HUES48 (cell line): ENCODE measurements around the gene SRD5A2.
A peak's percentile ranks its signal among the peaks of the same experiment; 100 is the strongest.
"Not testable (repeated sequence)": the region's sequence is repeated elsewhere in the genome, so short reads cannot be mapped to it uniquely, and the experiment has no call there.

Source experiments
- H3K27ac ChIP-seq: one replicate; pipeline ENCODE4 v1.7.0; 2013; ENCODE audit warnings: low read depth, low read length, inconsistent platforms
- H3K27me3 ChIP-seq: 2 replicates; pipeline ENCODE4 v1.6.1; 2013; ENCODE audit warnings: mild to moderate bottlenecking, low read length; ENCODE audit not compliant: control insufficient read depth, insufficient read depth
- H3K36me3 ChIP-seq: 2 replicates; pipeline ENCODE4 v1.6.1; 2013; ENCODE audit warnings: low read length; ENCODE audit not compliant: control insufficient read depth, insufficient read depth
- H3K4me1 ChIP-seq: 2 replicates; pipeline ENCODE4 v1.6.1; 2013; ENCODE audit warnings: mild to moderate bottlenecking, low read length; ENCODE audit not compliant: control insufficient read depth, insufficient read depth
- H3K4me3 ChIP-seq: 2 replicates; pipeline ENCODE4 v1.5.1; 2013; ENCODE audit warnings: mild to moderate bottlenecking, low read depth, low read length
- H3K9ac ChIP-seq: 2 replicates; pipeline ENCODE4 v1.6.1; 2013; ENCODE audit warnings: mild to moderate bottlenecking, low read depth, low read length, moderate library complexity
- H3K9me3 ChIP-seq: 2 replicates; pipeline ENCODE4 v1.6.1; 2013; ENCODE audit warnings: low read length; ENCODE audit not compliant: control insufficient read depth, insufficient read depth

The SRD5A2 gene

DNA sequence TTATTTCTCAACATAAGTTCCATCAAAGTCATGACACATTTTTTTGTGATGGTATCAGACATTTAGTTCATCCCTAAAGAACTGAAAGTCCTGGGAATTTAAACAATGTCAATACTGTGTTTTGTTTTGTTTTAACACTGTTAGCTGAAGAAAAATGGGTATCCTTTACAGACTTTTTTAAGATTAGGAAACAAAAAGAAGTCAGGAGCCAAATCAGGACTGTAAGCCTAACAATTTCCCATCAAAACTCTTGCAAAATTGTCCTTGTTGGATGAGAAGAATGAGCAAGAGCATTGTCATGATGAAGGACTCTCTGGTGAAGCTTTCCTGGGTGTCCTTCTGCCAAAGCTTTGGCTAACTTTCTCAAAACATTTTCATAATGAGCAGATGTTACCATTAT lies 69.4 kb downstream of the SRD5A2 start:
- Histone ChIP-seq H3K4me1 (no peaks in the 10 kb centered on the region), H3K4me3 (no peak overlapping the region), H3K9me3 (no peaks in the 10 kb centered on the region), H3K36me3 (no peaks in the 10 kb centered on the region), H3K27ac (no peak overlapping the region), H3K9ac (no peak overlapping the region), H3K27me3 (no peaks in the 10 kb centered on the region)

DNA sequence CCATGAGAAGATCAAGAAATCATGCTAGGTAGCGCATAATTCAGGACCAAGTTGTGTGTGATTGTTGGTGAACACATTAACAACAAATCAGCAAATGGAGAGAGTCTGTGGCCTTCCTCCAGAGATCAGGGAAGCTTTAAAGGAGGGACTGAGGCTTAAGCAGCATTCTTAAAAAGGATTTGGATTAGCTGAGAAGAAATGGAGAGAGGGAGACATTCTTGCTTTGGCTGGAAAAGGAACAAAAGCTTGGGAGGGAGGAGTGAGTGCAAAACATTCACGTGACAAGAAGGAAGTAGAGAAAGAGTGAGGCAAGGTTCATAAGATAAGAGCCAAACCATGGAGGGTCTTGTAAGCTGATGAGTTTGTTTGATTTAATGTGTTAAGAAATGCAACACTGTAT lies 75.6 kb downstream of the SRD5A2 start:
- no peak overlapping the region for H3K4me3 ChIP-seq
- peak overlapping the region; percentile 40 for H3K27ac ChIP-seq
- no peaks in the 10 kb centered on the region for H3K36me3 ChIP-seq
- no peak overlapping the region for H3K9ac ChIP-seq
- H3K4me1 ChIP-seq, result no peaks in the 10 kb centered on the region
- H3K27me3 ChIP-seq, result no peaks in the 10 kb centered on the region
- no peaks in the 10 kb centered on the region for H3K9me3 ChIP-seq

DNA sequence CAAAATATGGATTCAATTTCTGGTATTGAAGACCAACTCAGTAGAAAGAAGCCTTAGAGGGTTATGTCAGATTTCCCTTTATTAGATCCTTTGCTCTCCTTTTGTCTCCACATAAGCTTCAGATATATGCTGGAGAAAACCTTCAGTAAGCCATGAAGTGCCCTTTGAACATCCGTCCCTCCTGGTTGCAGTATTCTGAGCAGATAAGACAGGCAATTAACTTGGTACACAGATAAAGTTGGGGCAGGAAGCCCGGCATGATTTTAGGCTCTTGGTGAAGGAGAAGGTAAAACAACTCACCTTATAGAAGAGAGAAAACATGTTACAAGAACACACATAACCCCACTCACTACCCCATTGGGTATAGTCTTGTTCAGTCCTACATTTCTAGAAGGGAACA lies 76.4 kb downstream of the SRD5A2 start:
- peak overlapping the region; percentile 45 for H3K27ac ChIP-seq
- no peak overlapping the region for H3K9ac ChIP-seq
- no peaks in the 10 kb centered on the region for H3K9me3 ChIP-seq
- no peaks in the 10 kb centered on the region for H3K4me1 ChIP-seq
- H3K36me3 ChIP-seq, result no peaks in the 10 kb centered on the region
- H3K27me3 ChIP-seq, result no peaks in the 10 kb centered on the region
- H3K4me3 ChIP-seq, result no peak overlapping the region

DNA sequence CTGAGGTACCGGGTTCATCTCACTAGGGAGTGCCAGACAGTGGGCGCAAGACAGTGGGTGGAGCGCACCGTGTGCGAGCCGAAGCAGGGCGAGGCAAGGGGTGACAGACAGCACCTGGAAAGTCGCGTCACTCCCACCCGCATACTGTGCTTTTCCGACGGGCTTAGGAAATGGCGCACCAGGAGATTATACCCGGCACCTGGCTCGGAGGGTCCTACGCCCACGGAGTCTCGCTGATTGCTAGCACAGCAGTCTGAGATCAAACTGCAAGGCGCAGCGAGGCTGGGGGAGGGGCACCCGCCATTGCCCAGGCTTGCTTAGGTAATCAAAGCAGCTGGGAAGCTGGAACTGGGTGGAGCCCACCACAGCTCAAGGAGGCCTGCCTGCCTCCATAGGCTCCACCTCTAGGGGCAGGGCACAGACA lies 84.3 kb downstream of the SRD5A2 start:
- Histone ChIP-seq H3K4me3 (peak overlapping the region; percentile 71), H3K9ac (peak overlapping the region; percentile 79)
- not testable (repeated sequence) for H3K9me3 ChIP-seq

DNA sequence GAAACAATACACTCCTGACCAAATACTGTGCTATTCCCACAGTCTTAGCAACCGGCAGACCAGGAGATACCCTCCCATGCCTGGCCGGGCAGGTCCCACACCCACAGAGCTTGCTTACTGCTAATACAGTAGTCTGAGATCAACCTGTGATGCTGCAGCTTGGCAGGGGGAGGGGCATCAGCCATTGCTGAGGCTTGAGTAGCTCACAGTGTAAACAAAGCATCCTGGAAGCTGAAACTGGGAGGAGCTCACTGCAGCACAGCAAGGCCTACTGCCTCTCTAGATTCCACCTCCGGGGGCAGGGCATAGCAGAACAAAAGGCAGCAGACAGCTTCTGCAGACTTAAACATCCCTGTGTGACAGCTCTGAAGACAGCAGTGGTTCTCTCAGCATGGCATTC lies 91.4 kb downstream of the SRD5A2 start:
- not testable (repeated sequence) for H3K27me3 ChIP-seq, H3K9ac ChIP-seq, H3K9me3 ChIP-seq, H3K36me3 ChIP-seq, H3K4me1 ChIP-seq, H3K4me3 ChIP-seq
- peak overlapping the region; percentile 66 for H3K27ac ChIP-seq

More for the DNA sequence above, 84.3 kb downstream of the SRD5A2 start:
- H3K27me3 ChIP-seq, H3K4me1 ChIP-seq, H3K36me3 ChIP-seq: not testable (repeated sequence)
- peak overlapping the region; percentile 27 for H3K27ac ChIP-seq

DNA sequence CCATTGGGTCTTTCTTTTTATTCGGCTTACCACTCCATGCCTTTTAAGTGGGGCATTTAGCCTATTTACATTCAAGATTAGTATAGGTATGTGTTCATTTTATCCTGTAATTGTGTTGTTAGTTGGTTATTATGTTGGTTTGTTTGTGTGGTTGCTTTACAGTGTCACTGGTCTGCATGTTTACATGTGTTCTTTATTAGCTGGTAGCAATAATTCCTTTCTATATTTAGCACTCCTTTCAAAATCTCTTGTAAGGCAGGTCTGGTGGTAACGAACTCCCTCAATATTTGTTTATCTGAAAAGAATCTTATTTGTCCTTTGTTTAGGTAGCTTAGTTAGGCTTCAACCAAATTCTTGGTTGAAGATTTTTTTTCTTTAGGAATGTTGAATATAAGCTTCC lies 97.5 kb downstream of the SRD5A2 start:
- no peaks in the 10 kb centered on the region for H3K27me3 ChIP-seq

DNA sequence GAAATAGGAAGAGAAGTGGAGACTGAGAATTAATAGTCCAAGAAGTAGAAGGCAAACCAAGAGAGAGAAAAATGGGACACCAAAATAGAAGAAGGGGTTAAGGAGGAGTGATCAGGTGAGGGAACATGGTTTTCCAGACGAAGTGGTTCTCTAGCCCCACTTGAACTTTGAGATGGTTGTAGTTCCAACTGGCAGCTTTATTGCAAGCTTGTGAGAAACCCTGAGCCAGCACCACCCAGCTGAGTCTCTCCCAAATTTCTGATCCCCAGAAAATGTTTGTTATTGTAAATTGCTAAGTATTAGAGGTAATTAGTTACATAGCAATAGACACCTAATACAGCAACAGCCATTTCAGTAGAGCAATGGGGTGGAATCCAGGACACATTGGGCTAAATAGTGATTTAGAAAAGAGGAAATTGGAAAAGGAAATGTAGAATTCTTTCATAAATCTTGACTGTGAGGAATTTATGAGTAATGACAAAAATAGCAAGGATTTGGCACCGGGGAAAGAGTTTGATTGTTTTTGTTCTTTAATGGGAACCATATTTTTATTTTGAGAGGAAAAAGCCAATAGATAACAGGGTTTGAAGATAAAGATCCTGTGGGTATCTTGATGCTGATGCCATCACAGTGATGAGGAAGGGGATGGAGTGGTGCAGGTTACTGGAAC lies 104.1 kb downstream of the SRD5A2 start:
- H3K4me3 ChIP-seq, result no peak overlapping the region
- H3K4me1 ChIP-seq, result no peaks in the 10 kb centered on the region
- no peaks in the 10 kb centered on the region for H3K36me3 ChIP-seq
- H3K9ac ChIP-seq, result no peak overlapping the region
- no peak overlapping the region for H3K27ac ChIP-seq
- no peaks in the 10 kb centered on the region for H3K9me3 ChIP-seq
- H3K27me3 ChIP-seq, result no peaks in the 10 kb centered on the region

More for the DNA sequence above, 97.5 kb downstream of the SRD5A2 start:
- Histone ChIP-seq H3K4me1 (no peaks in the 10 kb centered on the region), H3K4me3 (no peak overlapping the region), H3K9me3 (no peaks in the 10 kb centered on the region), H3K36me3 (no peaks in the 10 kb centered on the region), H3K9ac (no peak overlapping the region), H3K27ac (no peak overlapping the region)

DNA sequence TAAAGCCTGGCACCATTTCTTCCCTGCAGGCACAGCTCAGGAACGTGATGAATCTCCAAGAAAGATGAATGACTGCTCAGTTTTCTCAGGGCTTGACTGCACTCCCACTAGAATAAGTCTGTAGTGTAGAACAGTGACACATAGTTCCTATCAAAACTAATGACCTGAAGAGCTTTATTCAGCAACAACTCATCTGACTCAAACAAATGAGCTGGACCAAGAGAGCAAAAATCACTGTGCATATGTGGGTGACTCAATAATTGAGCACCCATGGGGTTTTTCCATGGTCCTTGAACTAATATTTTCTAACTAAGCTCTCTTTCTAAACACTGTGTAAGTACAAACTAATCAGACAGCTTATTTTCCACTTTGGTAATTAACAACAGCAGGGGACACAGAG lies 105.0 kb downstream of the SRD5A2 start:
- no peaks in the 10 kb centered on the region for H3K27me3 ChIP-seq
- no peak overlapping the region for H3K4me3 ChIP-seq

DNA sequence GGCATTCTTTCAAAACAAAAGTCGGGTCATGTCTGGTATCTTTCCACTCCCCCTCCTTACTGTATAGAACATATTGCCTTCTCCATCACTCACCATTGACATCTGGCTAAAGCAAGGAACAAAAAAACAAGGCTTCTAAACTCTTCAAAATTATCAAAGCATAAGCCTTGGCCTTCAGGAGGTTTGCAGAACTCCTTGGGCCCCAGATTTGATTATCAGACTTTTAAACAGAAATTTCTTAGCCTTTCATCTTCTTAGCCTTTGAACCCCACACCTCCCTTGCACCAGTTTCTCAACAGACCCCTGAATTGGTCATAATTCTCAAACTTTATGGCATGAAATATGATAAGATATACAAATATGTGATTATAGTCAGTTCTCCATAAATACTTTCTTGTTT lies 106.4 kb downstream of the SRD5A2 start:
- no peaks in the 10 kb centered on the region for H3K9me3 ChIP-seq
- H3K27ac ChIP-seq, result no peak overlapping the region
- H3K27me3 ChIP-seq, result no peaks in the 10 kb centered on the region
- no peaks in the 10 kb centered on the region for H3K4me1 ChIP-seq
- no peaks in the 10 kb centered on the region for H3K36me3 ChIP-seq
- H3K4me3 ChIP-seq, result no peak overlapping the region
- no peak overlapping the region for H3K9ac ChIP-seq

More for the DNA sequence above, 105.0 kb downstream of the SRD5A2 start:
- Histone ChIP-seq H3K27ac (no peak overlapping the region), H3K9me3 (no peaks in the 10 kb centered on the region), H3K4me1 (no peaks in the 10 kb centered on the region), H3K36me3 (no peaks in the 10 kb centered on the region), H3K9ac (no peak overlapping the region)
